Subcutaneous adipose tissue (tissue), 4 donors: ENCODE data around the gene PPM1B. TPM values are rescaled to one million over a fixed set of nuclear protein-coding genes. Genes with fewer than 3 reads are reported as not detected.

Experiments
- total RNA-seq, 4 donors: library from RNA; depleted of rRNA; stranded (reverse); fragments of >200 nt; gene quantifications; one replicate each; pipeline ENCODE4 v1.1.0, GENCODE V29; 2016
- TF ChIP-seq, protein P1 (sequence below): fragments of 450-650 bp; IDR thresholded peaks from one replicate; pipeline ENCODE4 v1.5.1; 2016; ENCODE audit warnings: low read depth, mild to moderate bottlenecking, control low read depth, antibody characterized with exemption, moderate library complexity

PPM1B gene
- total RNA-seq, 4 donors from 2014 or later: 73.1 to 150 (median 83.2) TPM

- TF ChIP-seq, protein P1, sequence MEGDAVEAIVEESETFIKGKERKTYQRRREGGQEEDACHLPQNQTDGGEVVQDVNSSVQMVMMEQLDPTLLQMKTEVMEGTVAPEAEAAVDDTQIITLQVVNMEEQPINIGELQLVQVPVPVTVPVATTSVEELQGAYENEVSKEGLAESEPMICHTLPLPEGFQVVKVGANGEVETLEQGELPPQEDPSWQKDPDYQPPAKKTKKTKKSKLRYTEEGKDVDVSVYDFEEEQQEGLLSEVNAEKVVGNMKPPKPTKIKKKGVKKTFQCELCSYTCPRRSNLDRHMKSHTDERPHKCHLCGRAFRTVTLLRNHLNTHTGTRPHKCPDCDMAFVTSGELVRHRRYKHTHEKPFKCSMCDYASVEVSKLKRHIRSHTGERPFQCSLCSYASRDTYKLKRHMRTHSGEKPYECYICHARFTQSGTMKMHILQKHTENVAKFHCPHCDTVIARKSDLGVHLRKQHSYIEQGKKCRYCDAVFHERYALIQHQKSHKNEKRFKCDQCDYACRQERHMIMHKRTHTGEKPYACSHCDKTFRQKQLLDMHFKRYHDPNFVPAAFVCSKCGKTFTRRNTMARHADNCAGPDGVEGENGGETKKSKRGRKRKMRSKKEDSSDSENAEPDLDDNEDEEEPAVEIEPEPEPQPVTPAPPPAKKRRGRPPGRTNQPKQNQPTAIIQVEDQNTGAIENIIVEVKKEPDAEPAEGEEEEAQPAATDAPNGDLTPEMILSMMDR: no peak
These were observed 28.9 kb upstream of the PPM1B start for GRCh38 chr2:44139741-44140140.

DNA sequence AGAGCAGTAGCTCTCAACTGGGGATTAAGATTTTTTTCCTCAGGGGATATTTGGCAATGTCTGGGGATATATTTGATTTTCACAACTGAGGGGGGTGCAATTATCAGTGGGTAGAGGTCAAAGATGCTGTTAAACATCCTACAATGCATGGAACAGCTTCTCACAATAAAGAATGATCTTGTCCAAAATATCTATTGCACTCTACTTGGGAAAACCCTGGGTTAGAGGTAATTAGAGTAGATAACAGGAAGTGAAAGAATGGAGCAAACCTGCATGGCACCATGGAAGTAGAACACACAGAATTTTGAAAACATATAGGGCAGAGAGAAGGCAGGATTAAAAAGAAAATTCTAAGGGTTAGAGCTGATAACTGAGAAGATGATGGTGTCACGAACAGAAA, 26.4 kb upstream of the PPM1B start:
- TF ChIP-seq, protein P1: no peak

DNA sequence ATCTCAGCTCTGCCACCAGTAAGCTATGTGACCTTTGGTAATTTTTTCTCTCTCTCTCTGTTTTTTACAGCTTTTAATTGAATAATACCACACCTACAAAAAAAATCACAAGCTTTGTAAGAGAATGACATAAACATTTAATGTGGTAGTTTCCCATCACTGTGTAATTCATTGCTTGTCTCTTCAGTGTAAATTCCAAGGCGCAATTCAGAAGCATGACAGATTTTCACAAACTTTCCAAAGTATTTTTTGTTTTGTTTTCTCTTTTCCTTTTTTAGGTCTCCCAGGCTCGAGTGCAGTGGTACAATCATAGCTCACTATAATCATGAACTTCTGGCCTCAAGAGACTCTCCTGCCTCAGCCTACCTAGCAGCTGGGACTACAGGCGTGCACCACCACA, 25.0 kb upstream of the PPM1B start:
- TF ChIP-seq, protein P1: no peak

DNA sequence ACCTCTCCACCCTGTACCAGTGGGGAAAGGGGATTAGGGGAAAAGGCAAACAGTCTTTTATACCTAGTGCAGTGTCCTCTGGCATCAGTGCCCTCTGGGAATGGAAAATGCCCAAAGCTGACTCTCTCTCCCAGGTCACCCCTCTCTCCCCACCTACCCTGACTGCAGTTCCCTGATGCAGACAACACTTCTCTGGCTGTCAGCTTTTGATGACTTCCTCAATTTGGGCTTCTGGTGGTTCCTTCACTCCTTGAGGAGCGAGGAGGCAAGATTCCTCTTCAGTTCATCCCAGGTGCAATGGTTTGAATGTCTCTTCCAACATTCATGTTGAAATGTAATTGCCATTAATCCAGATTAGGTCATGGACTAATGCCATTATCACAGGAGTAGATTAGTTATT, 19.7 kb upstream of the PPM1B start:
- TF ChIP-seq, protein P1: no peak

DNA sequence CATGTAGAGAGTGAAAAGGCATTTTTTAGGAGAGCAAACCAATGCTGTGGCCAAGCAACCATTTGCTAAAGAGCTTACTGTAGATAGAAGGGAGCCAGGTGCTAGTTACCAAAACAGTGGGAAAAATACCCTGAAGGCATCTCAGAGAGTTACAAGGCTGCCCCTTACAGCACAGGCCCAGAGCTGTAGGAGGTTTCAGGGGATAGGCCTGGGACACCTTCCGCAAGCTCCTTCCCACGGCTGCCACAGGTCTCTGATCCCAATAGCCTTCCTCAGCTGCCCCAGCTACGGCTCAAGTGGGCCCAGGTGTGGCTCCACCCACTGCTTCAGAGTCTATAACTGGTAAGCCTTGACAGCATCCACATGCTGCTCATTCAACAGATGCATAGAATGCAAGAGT, 18.2 kb upstream of the PPM1B start:
- TF ChIP-seq, protein P1: no peak

GRCh38 chr2:44152865-44153669, 15.6 kb upstream of the PPM1B start:
- TF ChIP-seq, protein P1: no peak

- TF ChIP-seq, protein P1: no peak
These were observed 12.8 kb upstream of the PPM1B start for GRCh38 chr2:44155666-44156446.
